ENCODE results near the gene RSRC1.

The RSRC1 gene

DNA sequence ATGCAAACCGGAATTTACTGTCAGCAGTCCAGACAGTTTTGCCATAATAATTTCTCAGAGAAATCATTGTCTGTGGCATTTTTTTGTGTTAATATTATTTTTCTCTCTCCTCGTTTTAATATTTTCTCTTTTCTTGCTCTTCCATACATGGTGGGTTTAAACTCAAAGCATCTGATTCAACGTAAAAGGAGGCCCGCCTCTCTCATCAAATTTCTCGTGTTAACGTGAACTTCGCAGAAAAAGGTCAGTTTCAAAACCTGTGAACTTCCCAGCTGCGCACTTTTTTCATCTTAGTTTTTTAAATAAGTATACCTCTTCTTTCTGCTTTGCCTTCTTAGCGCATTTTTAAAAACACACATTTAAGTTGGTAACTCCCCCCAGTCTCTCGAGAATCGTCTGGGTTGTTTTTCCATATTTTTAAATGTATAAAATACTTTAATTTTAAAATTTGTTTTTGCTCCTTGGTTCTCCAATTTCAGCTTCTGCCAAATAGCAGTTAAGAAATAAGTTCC is 12.8 kb upstream of the RSRC1 start:
- no peak for DNase-seq (ENCODE audit: low spot score)
- no CpG with 5 or more reads among the region's 11 CpGs for WGBS, 2 donors (ENCODE audit: extremely low coverage in 2 of 2, insufficient read length in 2 of 2, insufficient replicate concordance in 1 of 2)

DNA sequence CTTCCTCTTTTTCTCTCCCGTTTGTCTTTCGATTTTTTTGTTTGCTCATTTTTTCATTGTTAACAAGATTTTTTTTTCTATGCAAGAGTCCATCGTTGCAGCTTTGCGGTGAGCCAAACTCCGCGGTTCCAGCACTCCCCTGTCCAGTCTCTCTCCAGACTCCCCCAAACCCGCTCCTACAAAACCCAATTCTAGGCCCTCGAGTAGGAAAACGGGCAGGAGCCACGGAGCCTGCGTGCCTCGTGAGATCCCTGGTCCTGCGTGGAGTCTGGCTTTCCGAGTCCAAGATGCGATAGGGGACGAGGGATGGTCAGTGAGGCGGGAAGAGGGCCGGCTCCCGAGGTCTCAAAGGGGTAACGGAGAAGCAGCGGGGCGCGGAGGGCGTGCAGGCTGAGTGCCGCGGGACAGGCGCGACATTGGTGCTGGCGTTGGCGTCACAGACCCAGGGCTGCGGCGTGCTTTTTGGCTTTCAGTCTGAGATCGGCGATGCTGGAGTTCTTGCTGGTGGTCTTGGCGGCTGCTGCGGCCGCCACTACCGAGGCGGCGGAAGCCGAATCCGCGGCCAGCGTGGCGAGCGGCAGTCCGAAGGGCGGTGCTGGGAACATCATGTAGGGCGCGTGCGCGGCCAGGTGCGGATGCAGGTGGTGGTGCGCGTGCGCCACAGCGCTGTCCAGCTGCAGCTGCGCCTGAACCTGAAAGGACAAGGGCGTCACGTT is 12.1 kb upstream of the RSRC1 start:
- peak overlapping the region; percentile 87 for H3K4me2 ChIP-seq (ENCODE audit: insufficient read depth, low read length, poor library complexity, severe bottlenecking)
- peak; percentile 86 for DNase-seq (ENCODE audit: low spot score)
- H3K14ac ChIP-seq (ENCODE audit: low read length), result no peak overlapping the region
- H3K36me3 ChIP-seq (replicated peaks in 1 of 2; ENCODE audit: control insufficient read depth in 2 of 2, insufficient read depth in 2 of 2, low read length in 2 of 2), result no peaks in the 10 kb centered on the region
- H3K9ac ChIP-seq (ENCODE audit: low read depth, low read length, poor library complexity), result peak overlapping the region; percentile 85
- no peak overlapping the region for H3K4ac ChIP-seq (ENCODE audit: low read length)
- no CpG with 5 or more reads among the region's 60 CpGs for WGBS, 2 donors (ENCODE audit: extremely low coverage in 2 of 2, insufficient read length in 2 of 2, insufficient replicate concordance in 1 of 2)
- no peak overlapping the region for H2BK120ac ChIP-seq (ENCODE audit: low read depth, low read length)
- H2BK12ac ChIP-seq (ENCODE audit: low read length), result no peak overlapping the region
- no peak overlapping the region for H3K27ac ChIP-seq (replicated peaks; ENCODE audit: low read length)
- peak overlapping the region; percentile 62 for H2BK15ac ChIP-seq (ENCODE audit: low read length)
- no peak overlapping the region for H2AK5ac ChIP-seq (ENCODE audit: low read depth, low read length)
- peak overlapping the region; percentile 50 for H3K18ac ChIP-seq (ENCODE audit: low read length)
- no peak overlapping the region for H3K23ac ChIP-seq (ENCODE audit: low read depth, low read length, poor library complexity)
- no peak overlapping the region for H4K8ac ChIP-seq (ENCODE audit: low read depth, low read length)
- peak overlapping the region; percentile 71 for H2BK5ac ChIP-seq (ENCODE audit: low read length)
- peaks cover 29 to 99% (median 68%) of the 10 kb centered on the region in 3 experiments for H3K27me3 ChIP-seq (ENCODE audit: control insufficient read depth in 3 of 3, insufficient read depth in 3 of 3, low read depth in 1 of 3, low read length in 3 of 3)
- H3K4me1 ChIP-seq (ENCODE audit: control insufficient read depth in 2 of 2, insufficient read depth in 1 of 2, low read depth in 1 of 2, low read length in 2 of 2), result peaks cover 4 to 9% of the 10 kb centered on the region in 2 donors
- H4K91ac ChIP-seq (ENCODE audit: low read depth, low read length, poor library complexity), result no peak overlapping the region
- no peaks in the 10 kb centered on the region for H3K79me1 ChIP-seq (ENCODE audit: low read depth, low read length)
- H3K9me3 ChIP-seq (replicated peaks in 1 of 2; ENCODE audit: control insufficient read depth in 2 of 2, insufficient read depth in 1 of 2, low read depth in 1 of 2, low read length in 2 of 2), result peaks cover 0 to 2% of the 10 kb centered on the region in 2 donors
- H2AFZ ChIP-seq (ENCODE audit: low read length), result peak overlapping the region; percentile 98
- peak overlapping the region; percentile 55 to 80 for H3K4me3 ChIP-seq (ENCODE audit: low read length in 2 of 2)

More for the DNA sequence above, 12.8 kb upstream of the RSRC1 start:
- Histone ChIP-seq H3K27ac (replicated peaks; ENCODE audit: low read length) (no peak overlapping the region), H2AK5ac (ENCODE audit: low read depth, low read length) (no peak overlapping the region), H3K36me3 (replicated peaks in 1 of 2; ENCODE audit: control insufficient read depth in 2 of 2, insufficient read depth in 2 of 2, low read length in 2 of 2) (no peaks in the 10 kb centered on the region), H3K9ac (ENCODE audit: low read depth, low read length, poor library complexity) (no peak overlapping the region), H4K91ac (ENCODE audit: low read depth, low read length, poor library complexity) (no peak overlapping the region), H2BK15ac (ENCODE audit: low read length) (no peak overlapping the region), H2BK5ac (ENCODE audit: low read length) (no peak overlapping the region), H3K14ac (ENCODE audit: low read length) (no peak overlapping the region), H3K4me2 (ENCODE audit: insufficient read depth, low read length, poor library complexity, severe bottlenecking) (no peak overlapping the region), H3K4ac (ENCODE audit: low read length) (no peak overlapping the region), H3K4me1 (ENCODE audit: control insufficient read depth in 2 of 2, insufficient read depth in 1 of 2, low read depth in 1 of 2, low read length in 2 of 2) (peaks cover 4 to 9% of the 10 kb centered on the region in 2 donors), H2AFZ (ENCODE audit: low read length) (no peak overlapping the region), H3K18ac (ENCODE audit: low read length) (no peak overlapping the region), H3K9me3 (replicated peaks in 1 of 2; ENCODE audit: control insufficient read depth in 2 of 2, insufficient read depth in 1 of 2, low read depth in 1 of 2, low read length in 2 of 2) (peaks cover 0 to 2% of the 10 kb centered on the region in 2 donors), H3K79me1 (ENCODE audit: low read depth, low read length) (no peaks in the 10 kb centered on the region), H2BK120ac (ENCODE audit: low read depth, low read length) (no peak overlapping the region), H3K23ac (ENCODE audit: low read depth, low read length, poor library complexity) (no peak overlapping the region), H3K4me3 (ENCODE audit: low read length in 2 of 2) (no peak overlapping the region), H2BK12ac (ENCODE audit: low read length) (no peak overlapping the region), H4K8ac (ENCODE audit: low read depth, low read length) (no peak overlapping the region), H3K27me3 (ENCODE audit: control insufficient read depth in 3 of 3, insufficient read depth in 3 of 3, low read depth in 1 of 3, low read length in 3 of 3) (peaks cover 25 to 99% (median 62%) of the 10 kb centered on the region in 3 experiments)

DNA sequence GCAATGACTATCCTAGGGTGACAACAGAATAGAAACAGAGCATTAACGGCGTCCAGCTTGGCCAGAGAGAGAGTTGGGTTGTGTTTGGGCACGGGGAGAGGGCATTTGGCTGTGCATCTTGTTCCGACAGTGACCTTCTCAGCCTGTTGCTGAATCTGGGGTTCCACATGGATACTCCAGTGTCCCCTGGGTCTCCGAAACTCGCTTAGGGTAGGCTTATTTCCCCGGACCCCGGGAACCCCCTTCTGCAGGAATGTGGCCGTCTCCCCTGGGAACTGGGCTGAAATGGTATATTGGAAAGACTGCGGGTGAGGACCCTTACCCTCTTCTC is 11.6 kb upstream of the RSRC1 start:
- H2BK5ac ChIP-seq (ENCODE audit: low read length), result no peak overlapping the region
- H3K36me3 ChIP-seq (replicated peaks in 1 of 2; ENCODE audit: control insufficient read depth in 2 of 2, insufficient read depth in 2 of 2, low read length in 2 of 2), result no peaks in the 10 kb centered on the region
- no peak overlapping the region for H2BK120ac ChIP-seq (ENCODE audit: low read depth, low read length)
- no peak overlapping the region for H3K4ac ChIP-seq (ENCODE audit: low read length)
- H4K91ac ChIP-seq (ENCODE audit: low read depth, low read length, poor library complexity), result no peak overlapping the region
- peaks cover 0 to 2% of the 10 kb centered on the region in 2 donors for H3K9me3 ChIP-seq (replicated peaks in 1 of 2; ENCODE audit: control insufficient read depth in 2 of 2, insufficient read depth in 1 of 2, low read depth in 1 of 2, low read length in 2 of 2)
- peaks cover 34 to 99% (median 73%) of the 10 kb centered on the region in 3 experiments for H3K27me3 ChIP-seq (ENCODE audit: control insufficient read depth in 3 of 3, insufficient read depth in 3 of 3, low read depth in 1 of 3, low read length in 3 of 3)
- no peak overlapping the region for H3K23ac ChIP-seq (ENCODE audit: low read depth, low read length, poor library complexity)
- H2AK5ac ChIP-seq (ENCODE audit: low read depth, low read length), result no peak overlapping the region
- H4K8ac ChIP-seq (ENCODE audit: low read depth, low read length), result no peak overlapping the region
- H3K14ac ChIP-seq (ENCODE audit: low read length), result no peak overlapping the region
- no peaks in the 10 kb centered on the region for H3K79me1 ChIP-seq (ENCODE audit: low read depth, low read length)
- peak overlapping the region; percentile 98 for H2AFZ ChIP-seq (ENCODE audit: low read length)
- no peak for DNase-seq (ENCODE audit: low spot score)
- H3K27ac ChIP-seq (replicated peaks; ENCODE audit: low read length), result no peak overlapping the region
- H2BK15ac ChIP-seq (ENCODE audit: low read length), result no peak overlapping the region
- H3K9ac ChIP-seq (ENCODE audit: low read depth, low read length, poor library complexity), result no peak overlapping the region
- no peak overlapping the region for H3K18ac ChIP-seq (ENCODE audit: low read length)
- peak overlapping the region; percentile 87 for H3K4me2 ChIP-seq (ENCODE audit: insufficient read depth, low read length, poor library complexity, severe bottlenecking)
- no peak overlapping the region for H2BK12ac ChIP-seq (ENCODE audit: low read length)
- peaks cover 8 to 9% of the 10 kb centered on the region in 2 donors for H3K4me1 ChIP-seq (ENCODE audit: control insufficient read depth in 2 of 2, insufficient read depth in 1 of 2, low read depth in 1 of 2, low read length in 2 of 2)
- H3K4me3 ChIP-seq (ENCODE audit: low read length in 2 of 2), result peak overlapping the region in 1 of 2 donors; percentile 55
- WGBS, 2 donors (ENCODE audit: extremely low coverage in 2 of 2, insufficient read length in 2 of 2, insufficient replicate concordance in 1 of 2), result no CpG with 5 or more reads among the region's 10 CpGs

DNA sequence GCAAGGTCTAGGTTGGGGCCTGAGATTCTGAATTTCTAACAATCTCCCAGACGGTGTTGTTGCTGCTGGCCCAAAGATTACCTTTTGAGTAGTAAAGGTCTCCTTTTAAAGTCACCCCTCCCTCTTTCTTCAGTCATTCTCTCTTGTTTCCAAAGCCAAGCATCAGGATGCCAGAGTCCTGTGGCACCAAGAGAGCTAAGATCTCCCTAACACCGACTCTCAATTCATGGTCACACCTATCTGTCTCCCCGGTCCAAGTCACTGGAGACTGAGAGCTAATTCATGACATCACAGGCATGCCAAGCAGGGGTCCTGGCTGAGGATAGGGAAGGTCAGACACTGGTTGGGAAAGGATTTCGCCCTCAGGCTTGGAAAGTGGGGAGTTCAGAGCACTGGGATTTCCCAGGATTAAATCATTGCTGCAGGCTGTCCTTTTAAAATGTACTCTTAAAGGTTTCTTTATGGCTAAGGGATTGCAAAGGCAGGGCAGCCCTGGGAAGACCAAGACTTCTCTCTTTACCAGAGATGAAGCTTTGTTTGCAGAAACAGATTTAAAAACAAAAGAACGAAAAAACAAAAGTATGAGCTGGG is 11.0 kb upstream of the RSRC1 start:
- Histone ChIP-seq H2AFZ (ENCODE audit: low read length) (no peak overlapping the region), H3K36me3 (replicated peaks in 1 of 2; ENCODE audit: control insufficient read depth in 2 of 2, insufficient read depth in 2 of 2, low read length in 2 of 2) (no peaks in the 10 kb centered on the region), H3K4me3 (ENCODE audit: low read length in 2 of 2) (no peak overlapping the region), H3K27ac (replicated peaks; ENCODE audit: low read length) (no peak overlapping the region), H2BK5ac (ENCODE audit: low read length) (no peak overlapping the region), H3K23ac (ENCODE audit: low read depth, low read length, poor library complexity) (no peak overlapping the region), H3K4me2 (ENCODE audit: insufficient read depth, low read length, poor library complexity, severe bottlenecking) (no peak overlapping the region), H3K27me3 (ENCODE audit: control insufficient read depth in 3 of 3, insufficient read depth in 3 of 3, low read depth in 1 of 3, low read length in 3 of 3) (peaks cover 39 to 99% (median 76%) of the 10 kb centered on the region in 3 experiments), H3K9ac (ENCODE audit: low read depth, low read length, poor library complexity) (no peak overlapping the region), H3K4ac (ENCODE audit: low read length) (no peak overlapping the region), H4K8ac (ENCODE audit: low read depth, low read length) (no peak overlapping the region), H2BK120ac (ENCODE audit: low read depth, low read length) (no peak overlapping the region), H3K4me1 (ENCODE audit: control insufficient read depth in 2 of 2, insufficient read depth in 1 of 2, low read depth in 1 of 2, low read length in 2 of 2) (peaks cover 9 to 12% of the 10 kb centered on the region in 2 donors), H3K79me1 (ENCODE audit: low read depth, low read length) (no peaks in the 10 kb centered on the region), H2BK15ac (ENCODE audit: low read length) (no peak overlapping the region), H4K91ac (ENCODE audit: low read depth, low read length, poor library complexity) (no peak overlapping the region), H2BK12ac (ENCODE audit: low read length) (no peak overlapping the region), H3K9me3 (replicated peaks in 1 of 2; ENCODE audit: control insufficient read depth in 2 of 2, insufficient read depth in 1 of 2, low read depth in 1 of 2, low read length in 2 of 2) (peaks cover 0 to 2% of the 10 kb centered on the region in 2 donors), H2AK5ac (ENCODE audit: low read depth, low read length) (no peak overlapping the region), H3K14ac (ENCODE audit: low read length) (no peak overlapping the region), H3K18ac (ENCODE audit: low read length) (no peak overlapping the region)
- no peak for DNase-seq (ENCODE audit: low spot score)
- no CpG with 5 or more reads among the region's 5 CpGs for WGBS, 2 donors (ENCODE audit: extremely low coverage in 2 of 2, insufficient read length in 2 of 2, insufficient replicate concordance in 1 of 2)

Measured in neuronal stem cell (in vitro differentiated cells).